PC-3 (cell line): ENCODE measurements around the gene LGMN. TPM values are rescaled to one million over a fixed set of nuclear protein-coding genes. Genes with fewer than 3 reads are reported as not detected.

Source experiments
- ATAC-seq: fragments of 200-7000 bp; cut with Tn5 transposase; 2 replicates; pipeline ENCODE4 v1.9.1; 2020; ENCODE audit warnings: mild to moderate bottlenecking, moderate library complexity
- BruUV-seq: library from RNA; stranded (reverse); fragments of 400-500 nt; replicated peaks from 2 replicates; lab custom pipeline; 2021; lab: Mats Ljungman, UMichigan
- CTCF ChIA-PET: fragments of 300-600 bp; sonication (Branson Sonifier 250); formaldehyde crosslinking; loops from one replicate; lab custom pipeline; 2022; ENCODE audit warnings: antibody characterized with exemption; lab: Charles Lee
- POLR2A ChIA-PET: fragments of 300-600 bp; sonication (Branson Sonifier 250); formaldehyde crosslinking; loops from one replicate; lab custom pipeline; 2022; ENCODE audit warnings: antibody characterized with exemption; ENCODE audit not compliant: unreplicated experiment; lab: Charles Lee
- DNase-seq: peaks from one replicate; pipeline ENCODE4 v3.0.0-alpha.2; 2015
- H2AFZ ChIP-seq: fragments of 300-600 bp; sonication (generic); 2 replicates; pipeline ENCODE4 v1.6.0; 2016; ENCODE audit warnings: antibody characterized with exemption, low read length
- H3F3A ChIP-seq: fragments of 300-600 bp; sonication (generic); one replicate; pipeline ENCODE4 v1.6.0; 2017; ENCODE audit warnings: antibody characterized with exemption, low read length, control low read depth, mild to moderate bottlenecking; ENCODE audit not compliant: unreplicated experiment
- H3K27ac ChIP-seq: fragments of 300-600 bp; sonication (generic); 2 replicates; pipeline ENCODE4 v1.5.1; 2016; ENCODE audit warnings: mild to moderate bottlenecking, low read length
- H3K27me3 ChIP-seq: fragments of 300-600 bp; sonication (generic); 2 replicates; pipeline ENCODE4 v1.6.1; 2016; ENCODE audit warnings: low read length, mixed read lengths
- H3K36me3 ChIP-seq: fragments of 300-600 bp; sonication (generic); 2 replicates; pipeline ENCODE4 v1.6.1; 2016; ENCODE audit warnings: low read depth, mixed run types, low read length, mixed read lengths
- H3K4me1 ChIP-seq: fragments of 300-600 bp; sonication (generic); 2 replicates; pipeline ENCODE4 v1.5.1; 2016; ENCODE audit warnings: low read length; ENCODE audit not compliant: insufficient read depth
- H3K4me2 ChIP-seq: fragments of 300-600 bp; sonication (generic); 2 replicates; pipeline ENCODE4 v1.6.0; 2016; ENCODE audit warnings: low read length
- H3K4me3 ChIP-seq: fragments of 300-600 bp; sonication (generic); 2 replicates; pipeline ENCODE4 v1.5.1; 2016; ENCODE audit warnings: mild to moderate bottlenecking, low read length, mixed read lengths
- H3K79me2 ChIP-seq: fragments of 300-600 bp; sonication (generic); 2 replicates; pipeline ENCODE4 v1.6.1; 2017; ENCODE audit warnings: low read length, mixed read lengths
- H3K9ac ChIP-seq: fragments of 300-600 bp; sonication (generic); 2 replicates; pipeline ENCODE4 v1.6.0; 2016; ENCODE audit warnings: mild to moderate bottlenecking, low read length
- H3K9me2 ChIP-seq: fragments of 300-600 bp; sonication (generic); replicated peaks from 2 replicates; pipeline ENCODE4 v1.6.1; 2016; ENCODE audit warnings: mixed run types, low read length, mixed read lengths
- H3K9me3 ChIP-seq: fragments of 300-600 bp; sonication (generic); 2 replicates; pipeline ENCODE4 v1.6.1; 2016; ENCODE audit warnings: low read length, mixed read lengths
- H4K20me1 ChIP-seq: fragments of 300-600 bp; sonication (generic); 2 replicates; pipeline ENCODE4 v1.6.1; 2016; ENCODE audit warnings: low read length, mixed read lengths
- EZH2 ChIP-seq: fragments of 300-600 bp; sonication (generic); IDR thresholded peaks from one replicate; pipeline ENCODE4 v1.6.1; 2017; ENCODE audit warnings: antibody characterized with exemption, mild to moderate bottlenecking, low read length; ENCODE audit not compliant: unreplicated experiment
- EZH2phosphoT487 ChIP-seq: fragments of 300-600 bp; sonication (generic); IDR thresholded peaks from 2 replicates; pipeline ENCODE4 v1.6.1; 2018; ENCODE audit warnings: mild to moderate bottlenecking, antibody characterized with exemption, low read length, borderline replicate concordance
- intact Hi-C: fragments of 100-400 bp; cut with micrococcal nuclease; formaldehyde crosslinking; loops from 2 replicates; pipeline ENCODE4 v1.9.0; 2023
- total RNA-seq: library from RNA; depleted of rRNA; stranded (reverse); fragments of >200 nt; gene quantifications from 2 replicates; pipeline ENCODE4 v1.2.3, GENCODE V29; 2014
- TF ChIP-seq, protein P1 (sequence below): fragments of 300-600 bp; sonication (generic); conservative IDR thresholded peaks from 2 replicates; pipeline ENCODE4 v1.5.1; 2017; ENCODE audit warnings: antibody characterized with exemption, low read depth, mild to moderate bottlenecking, low read length

Gene LGMN
- total RNA-seq, 1 experiment from 2014 or later, result 46.8 TPM

DNA sequence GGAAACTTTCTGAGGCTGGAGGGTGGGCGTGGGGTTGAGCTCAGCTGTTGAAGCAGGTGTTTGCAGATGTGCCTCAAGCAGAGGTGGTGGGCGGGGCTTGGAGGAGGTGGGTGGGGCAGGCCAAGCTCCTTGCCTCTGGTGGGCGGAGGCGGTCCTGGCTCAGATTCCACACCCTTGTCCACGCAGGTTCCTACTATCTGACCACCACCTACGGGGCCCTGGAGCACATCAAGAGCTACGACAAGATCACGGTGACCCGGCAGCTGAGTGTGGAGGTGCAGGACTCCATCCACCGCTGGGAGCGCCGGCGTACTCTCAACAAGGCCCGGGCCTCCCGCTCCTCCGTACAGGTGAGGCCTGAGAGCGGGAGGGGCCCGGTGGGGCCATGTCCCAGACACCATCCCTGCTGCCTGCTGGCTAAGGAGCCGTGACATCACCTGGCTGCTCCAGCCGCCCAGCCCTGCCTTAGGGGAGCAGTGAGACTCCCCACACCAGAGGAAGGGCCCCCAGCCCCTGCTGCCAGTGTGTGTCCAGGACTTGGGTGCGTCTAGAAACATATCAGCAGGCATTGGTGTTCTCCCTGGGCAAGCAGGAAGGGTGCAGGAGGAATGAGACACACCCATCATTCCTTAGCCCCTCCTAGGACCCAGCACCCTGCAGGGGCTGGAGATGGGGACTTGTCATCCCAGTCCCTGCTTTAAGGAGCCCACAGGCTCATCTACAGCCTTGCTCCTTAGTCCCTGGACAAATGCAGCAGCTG, 63.4 kb downstream of the LGMN start:
- Histone ChIP-seq H3K27ac (no peak overlapping the region), H3K9me3 (no peaks in the 10 kb centered on the region), H2AFZ (no peak overlapping the region), H3F3A (no peaks in the 10 kb centered on the region), H3K27me3 (no peaks in the 10 kb centered on the region), H3K36me3 (no peaks in the 10 kb centered on the region), H3K79me2 (no peaks in the 10 kb centered on the region), H4K20me1 (no peaks in the 10 kb centered on the region), H3K9me2 (no peaks in the 10 kb centered on the region), H3K4me2 (no peak overlapping the region), H3K4me3 (no peak overlapping the region), H3K9ac (no peak overlapping the region), H3K4me1 (peaks cover 12% of the 10 kb centered on the region)
- ATAC-seq (no peak), DNase-seq (no peak)
- intact Hi-C loops, result loop anchor here (5.0 kb wide), 2 partner anchors 38 to 548 kb away; no protein-coding TSS in a partner anchor
- ChIA-PET POLR2A (no interaction called here), CTCF (no interaction called here)
- TF ChIP-seq, protein P1, sequence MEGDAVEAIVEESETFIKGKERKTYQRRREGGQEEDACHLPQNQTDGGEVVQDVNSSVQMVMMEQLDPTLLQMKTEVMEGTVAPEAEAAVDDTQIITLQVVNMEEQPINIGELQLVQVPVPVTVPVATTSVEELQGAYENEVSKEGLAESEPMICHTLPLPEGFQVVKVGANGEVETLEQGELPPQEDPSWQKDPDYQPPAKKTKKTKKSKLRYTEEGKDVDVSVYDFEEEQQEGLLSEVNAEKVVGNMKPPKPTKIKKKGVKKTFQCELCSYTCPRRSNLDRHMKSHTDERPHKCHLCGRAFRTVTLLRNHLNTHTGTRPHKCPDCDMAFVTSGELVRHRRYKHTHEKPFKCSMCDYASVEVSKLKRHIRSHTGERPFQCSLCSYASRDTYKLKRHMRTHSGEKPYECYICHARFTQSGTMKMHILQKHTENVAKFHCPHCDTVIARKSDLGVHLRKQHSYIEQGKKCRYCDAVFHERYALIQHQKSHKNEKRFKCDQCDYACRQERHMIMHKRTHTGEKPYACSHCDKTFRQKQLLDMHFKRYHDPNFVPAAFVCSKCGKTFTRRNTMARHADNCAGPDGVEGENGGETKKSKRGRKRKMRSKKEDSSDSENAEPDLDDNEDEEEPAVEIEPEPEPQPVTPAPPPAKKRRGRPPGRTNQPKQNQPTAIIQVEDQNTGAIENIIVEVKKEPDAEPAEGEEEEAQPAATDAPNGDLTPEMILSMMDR, result no peak
- TF ChIP-seq EZH2 (no peak), EZH2phosphoT487 (no peak)
- no TSS peak for BruUV-seq

DNA sequence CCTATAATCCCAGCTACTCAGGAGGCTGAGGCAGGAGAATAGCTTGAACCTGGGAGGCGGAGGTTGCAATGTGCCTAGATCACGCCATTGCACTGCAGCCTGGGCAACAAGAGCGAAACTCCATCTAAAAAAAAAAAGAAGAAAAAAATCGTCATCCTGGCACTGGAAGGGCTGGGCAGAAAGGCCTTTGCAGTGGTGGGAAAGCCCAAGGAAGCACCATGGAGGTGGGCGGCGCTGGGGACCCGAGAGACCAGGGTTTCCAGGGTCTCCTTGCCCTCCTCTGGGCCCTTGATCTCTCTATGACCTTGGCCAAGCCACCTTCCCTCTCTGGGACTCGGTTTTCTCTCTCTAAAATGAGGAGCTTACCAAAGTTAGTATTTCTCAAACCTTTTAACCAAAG, 65.4 kb downstream of the LGMN start:
- Histone ChIP-seq H3K27me3 (no peaks in the 10 kb centered on the region), H3K27ac (no peak overlapping the region), H3K9ac (no peak overlapping the region), H3K4me2 (no peak overlapping the region), H3K4me3 (no peak overlapping the region), H3K36me3 (no peaks in the 10 kb centered on the region), H3K79me2 (no peaks in the 10 kb centered on the region), H3F3A (no peaks in the 10 kb centered on the region), H2AFZ (no peak overlapping the region), H4K20me1 (no peaks in the 10 kb centered on the region), H3K9me2 (no peaks in the 10 kb centered on the region), H3K9me3 (no peaks in the 10 kb centered on the region), H3K4me1 (peaks cover 12% of the 10 kb centered on the region)
- TF ChIP-seq, protein P1, result no peak
- no peak for ATAC-seq
- CTCF ChIA-PET, result no interaction called here
- intact Hi-C loops, result loop anchor here (5.0 kb wide), 2 partner anchors 36 to 546 kb away; no protein-coding TSS in a partner anchor
- DNase-seq, result no peak
- POLR2A ChIA-PET, result interaction anchor here (0.7 kb wide), 1 partner anchor 59 kb away, joined by 3 read pairs; no protein-coding TSS in a partner anchor
- no TSS peak for BruUV-seq
